Measurements from ENCODE around the gene MX1.

MX1 gene

GRCh38 chr21:41425954-41426675 lies at the start of gene MX1:
TSS of gene MX1 (plus strand) at chr21:41426239. CDS start at chr21:41432071, 5,832 bp downstream.
- H3K4me3 ChIP-seq, result peak within 1 kb of the TSS; percentile 87
- peak within 1 kb of the TSS; percentile 53 to 68 for H3K27ac ChIP-seq
- no peak for TF ChIP-seq CTCF (IDR thresholded peaks at IDR 0.05)
- no peak for DNase-seq (ENCODE audit: low spot score)

- Histone ChIP-seq H3K4me3 (no peak overlapping the region), H3K27ac (no peak overlapping the region)
- DNase-seq (ENCODE audit: low spot score), result no peak
- no peak for TF ChIP-seq CTCF (IDR thresholded peaks at IDR 0.05)
Observed at GRCh38 chr21:41377715-41378114, 48.3 kb upstream of the MX1 start.

GRCh38 chr21:41378849-41379248 lies 47.2 kb upstream of the MX1 start:
- no peak for DNase-seq (ENCODE audit: low spot score)
- Histone ChIP-seq H3K27ac (no peak overlapping the region), H3K4me3 (no peak overlapping the region)
- no peak for TF ChIP-seq CTCF (IDR thresholded peaks at IDR 0.05)

- Histone ChIP-seq H3K27ac (no peak overlapping the region), H3K4me3 (no peak overlapping the region)
- DNase-seq (ENCODE audit: low spot score), result no peak
- no peak for TF ChIP-seq CTCF (IDR thresholded peaks at IDR 0.05)
Observed at GRCh38 chr21:41379901-41380300, 46.1 kb upstream of the MX1 start.

- TF ChIP-seq CTCF (IDR thresholded peaks at IDR 0.05), result no peak
- DNase-seq (ENCODE audit: low spot score), result no peak
- Histone ChIP-seq H3K4me3 (no peak overlapping the region), H3K27ac (no peak overlapping the region)
Observed at GRCh38 chr21:41381731-41382130, 44.3 kb upstream of the MX1 start.

- Histone ChIP-seq H3K27ac (peak overlapping the region in 1 of 2 donors; percentile 19), H3K4me3 (no peak overlapping the region)
- DNase-seq (ENCODE audit: low spot score), result no peak
- TF ChIP-seq CTCF (IDR thresholded peaks at IDR 0.05), result no peak
Observed at GRCh38 chr21:41387042-41387819, 38.8 kb upstream of the MX1 start.

GRCh38 chr21:41387824-41388223 lies 38.2 kb upstream of the MX1 start:
- no peak for TF ChIP-seq CTCF (IDR thresholded peaks at IDR 0.05)

More at GRCh38 chr21:41387824-41388223, 38.2 kb upstream of the MX1 start:
- no peak overlapping the region for H3K27ac ChIP-seq
- DNase-seq (ENCODE audit: low spot score), result no peak
- no peak overlapping the region for H3K4me3 ChIP-seq

Measured in coronary artery (tissue), 2 donors.